IPS-18a (cell line): ENCODE results near the gene CCDC68.

ENCODE experiments used
- H3K27ac ChIP-seq: one replicate; pipeline ENCODE4 v1.5.1; 2013; ENCODE audit warnings: low read length
- H3K27me3 ChIP-seq: one replicate; pipeline ENCODE4 v1.6.1; 2013; ENCODE audit warnings: mild to moderate bottlenecking, low read length; ENCODE audit not compliant: control insufficient read depth, insufficient read depth
- H3K36me3 ChIP-seq: one replicate; pipeline ENCODE4 v1.6.1; 2013; ENCODE audit warnings: low read depth, low read length; ENCODE audit not compliant: control insufficient read depth
- H3K4me1 ChIP-seq: one replicate; pipeline ENCODE4 v1.6.1; 2013; ENCODE audit warnings: low read depth, low read length; ENCODE audit not compliant: control insufficient read depth
- H3K4me3 ChIP-seq: one replicate; pipeline ENCODE4 v1.5.1; 2013; ENCODE audit warnings: low read length
- H3K9ac ChIP-seq: one replicate; pipeline ENCODE4 v1.6.1; 2013; ENCODE audit warnings: mild to moderate bottlenecking, low read length, moderate library complexity
- H3K9me3 ChIP-seq: one replicate; pipeline ENCODE4 v1.6.1; 2013; ENCODE audit warnings: low read depth, low read length; ENCODE audit not compliant: control insufficient read depth

The CCDC68 gene

GRCh38 chr18:54882318-54882717 lies 76.9 kb downstream of the CCDC68 start:
- no peak overlapping the region for H3K4me3 ChIP-seq

GRCh38 chr18:54881229-54881768 lies 78.0 kb downstream of the CCDC68 start:
- H3K4me1 ChIP-seq = no peaks in the 10 kb centered on the region
- H3K9ac ChIP-seq = no peak overlapping the region
- no peak overlapping the region for H3K4me3 ChIP-seq
- H3K27ac ChIP-seq = no peak overlapping the region
- no peaks in the 10 kb centered on the region for H3K36me3 ChIP-seq
- no peaks in the 10 kb centered on the region for H3K9me3 ChIP-seq
- H3K27me3 ChIP-seq = peaks cover 11% of the 10 kb centered on the region

More at GRCh38 chr18:54882318-54882717, 76.9 kb downstream of the CCDC68 start:
- Histone ChIP-seq H3K9me3 (no peaks in the 10 kb centered on the region), H3K36me3 (no peaks in the 10 kb centered on the region), H3K27ac (no peak overlapping the region), H3K4me1 (no peaks in the 10 kb centered on the region), H3K27me3 (peaks cover 11% of the 10 kb centered on the region), H3K9ac (no peak overlapping the region)

- no peak overlapping the region for H3K4me3 ChIP-seq
- no peaks in the 10 kb centered on the region for H3K36me3 ChIP-seq
- H3K9ac ChIP-seq = no peak overlapping the region
- no peaks in the 10 kb centered on the region for H3K4me1 ChIP-seq
- H3K27ac ChIP-seq = no peak overlapping the region
- H3K9me3 ChIP-seq = no peaks in the 10 kb centered on the region
- peaks cover 11% of the 10 kb centered on the region for H3K27me3 ChIP-seq
Measured at GRCh38 chr18:54880395-54881105, 78.7 kb downstream of the CCDC68 start.

GRCh38 chr18:54879691-54880090 lies 79.6 kb downstream of the CCDC68 start:
- H3K4me3 ChIP-seq = no peak overlapping the region
- H3K4me1 ChIP-seq = no peaks in the 10 kb centered on the region
- no peak overlapping the region for H3K27ac ChIP-seq
- no peak overlapping the region for H3K9ac ChIP-seq
- no peaks in the 10 kb centered on the region for H3K36me3 ChIP-seq
- no peaks in the 10 kb centered on the region for H3K9me3 ChIP-seq
- peaks cover 11% of the 10 kb centered on the region for H3K27me3 ChIP-seq

DNA sequence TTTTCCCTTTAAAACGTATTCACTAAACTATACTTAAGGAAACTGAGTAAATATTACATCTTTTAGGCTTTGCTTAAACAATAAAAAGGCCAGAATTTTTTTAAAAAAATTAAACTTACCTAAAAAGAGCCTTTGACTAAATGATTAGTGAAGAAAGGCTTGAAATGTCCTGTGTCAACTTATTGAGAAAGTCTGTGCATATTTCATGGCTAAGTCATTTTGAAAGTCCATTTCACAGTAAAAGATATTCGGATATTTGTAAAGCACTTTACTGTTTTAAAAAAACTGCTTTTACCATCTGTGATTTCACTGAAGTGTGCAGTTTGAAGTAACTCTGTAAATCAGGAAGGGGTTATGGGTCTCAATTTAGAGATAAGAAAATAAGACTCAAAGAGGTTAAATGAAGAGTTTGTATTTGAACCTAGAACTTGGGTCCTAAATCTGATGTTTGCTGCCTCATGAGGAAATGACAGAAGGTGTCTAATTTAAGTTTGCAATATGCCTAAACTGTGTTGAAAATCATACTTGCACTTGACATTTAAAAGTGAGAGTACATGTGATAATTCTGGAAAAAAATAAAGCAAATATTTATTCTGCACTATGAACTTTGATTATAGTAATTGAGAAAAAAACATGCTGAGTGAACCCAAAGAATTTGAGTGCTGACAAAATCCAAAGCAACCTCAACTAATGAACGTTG lies 80.5 kb downstream of the CCDC68 start:
- no peak overlapping the region for H3K9ac ChIP-seq
- no peak overlapping the region for H3K4me3 ChIP-seq
- no peaks in the 10 kb centered on the region for H3K9me3 ChIP-seq
- H3K27me3 ChIP-seq = peaks cover 11% of the 10 kb centered on the region
- H3K27ac ChIP-seq = no peak overlapping the region
- no peaks in the 10 kb centered on the region for H3K4me1 ChIP-seq
- H3K36me3 ChIP-seq = no peaks in the 10 kb centered on the region

DNA sequence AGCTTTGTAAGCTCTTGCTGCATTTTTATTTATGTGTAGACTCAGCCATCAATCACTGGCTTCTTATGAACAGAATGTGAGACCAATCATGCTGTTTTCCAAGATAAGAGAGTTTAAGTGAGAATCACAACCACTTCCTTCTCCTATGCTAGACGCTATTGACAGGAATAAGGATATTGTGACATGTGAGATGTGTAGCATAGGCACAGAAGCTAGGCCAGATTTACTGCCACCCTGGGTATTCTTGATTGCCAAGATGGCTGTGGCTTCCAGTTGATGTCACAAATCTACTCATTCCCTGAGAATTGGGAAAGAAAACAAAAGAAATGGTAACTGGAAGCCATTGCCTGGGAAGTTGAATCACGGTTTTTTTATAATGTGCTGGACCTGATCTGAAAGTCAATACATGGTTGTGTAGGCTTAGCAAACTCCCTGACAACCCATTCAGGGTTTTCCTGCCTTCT lies 81.1 kb downstream of the CCDC68 start:
- Histone ChIP-seq H3K27me3 (peaks cover 9% of the 10 kb centered on the region), H3K4me1 (no peaks in the 10 kb centered on the region)

DNA sequence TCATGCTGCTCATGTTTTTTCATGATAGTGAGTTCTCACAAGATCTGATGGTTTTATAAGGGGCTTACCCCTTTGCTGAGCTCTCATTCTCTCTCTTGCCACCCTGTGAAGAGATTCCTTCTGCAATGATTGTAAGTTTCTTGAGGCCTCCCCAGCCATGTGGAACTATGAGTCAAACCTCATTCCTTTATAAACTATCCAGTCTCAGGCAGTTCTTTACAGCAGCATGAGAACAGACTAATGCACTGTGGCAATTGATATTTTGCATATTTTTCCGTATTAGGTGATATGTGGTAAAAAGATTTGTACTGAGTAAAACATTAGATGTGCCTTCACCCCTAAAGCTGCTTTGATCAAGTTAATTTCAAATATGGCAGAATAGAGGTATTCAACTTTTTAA lies 82.2 kb downstream of the CCDC68 start:
- H3K27me3 ChIP-seq = peaks cover 7% of the 10 kb centered on the region
- no peak overlapping the region for H3K4me3 ChIP-seq
- H3K27ac ChIP-seq = no peak overlapping the region
- H3K9me3 ChIP-seq = no peaks in the 10 kb centered on the region
- no peak overlapping the region for H3K9ac ChIP-seq
- H3K4me1 ChIP-seq = no peaks in the 10 kb centered on the region
- no peaks in the 10 kb centered on the region for H3K36me3 ChIP-seq

More for the DNA sequence above, 81.1 kb downstream of the CCDC68 start:
- Histone ChIP-seq H3K4me3 (no peak overlapping the region), H3K36me3 (no peaks in the 10 kb centered on the region), H3K9me3 (no peaks in the 10 kb centered on the region), H3K9ac (no peak overlapping the region), H3K27ac (no peak overlapping the region)

DNA sequence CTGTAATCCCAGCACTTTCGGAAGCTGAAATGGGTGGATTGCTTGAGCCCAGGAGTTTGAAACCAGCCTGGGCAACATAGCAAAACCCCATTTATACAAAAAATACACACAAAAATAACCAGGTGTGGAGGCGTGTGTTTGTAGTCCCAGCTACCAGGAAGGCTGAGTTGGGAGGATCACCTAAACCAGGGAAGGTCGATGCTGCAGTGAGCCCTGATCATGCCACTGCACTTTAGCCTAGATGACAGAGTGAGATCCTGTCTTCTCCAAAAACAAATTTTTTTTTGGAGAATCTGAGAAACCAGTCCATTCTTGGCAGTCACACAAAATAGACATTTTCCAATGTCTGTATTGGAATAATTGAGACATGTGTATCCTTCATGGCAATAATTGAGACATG lies 84.2 kb downstream of the CCDC68 start:
- H3K27ac ChIP-seq = no peak overlapping the region
- H3K27me3 ChIP-seq = no peaks in the 10 kb centered on the region
- H3K9ac ChIP-seq = no peak overlapping the region
- no peaks in the 10 kb centered on the region for H3K9me3 ChIP-seq
- H3K36me3 ChIP-seq = no peaks in the 10 kb centered on the region
- no peaks in the 10 kb centered on the region for H3K4me1 ChIP-seq
- no peak overlapping the region for H3K4me3 ChIP-seq

GRCh38 chr18:54873884-54874255 lies 85.4 kb downstream of the CCDC68 start:
- Histone ChIP-seq H3K36me3 (no peaks in the 10 kb centered on the region), H3K27ac (no peak overlapping the region), H3K4me1 (no peaks in the 10 kb centered on the region), H3K9me3 (no peaks in the 10 kb centered on the region), H3K27me3 (no peaks in the 10 kb centered on the region), H3K4me3 (no peak overlapping the region), H3K9ac (no peak overlapping the region)

GRCh38 chr18:54872681-54873080 lies 86.6 kb downstream of the CCDC68 start:
- no peaks in the 10 kb centered on the region for H3K27me3 ChIP-seq
- H3K36me3 ChIP-seq = no peaks in the 10 kb centered on the region
- H3K4me3 ChIP-seq = no peak overlapping the region
- no peaks in the 10 kb centered on the region for H3K9me3 ChIP-seq
- H3K4me1 ChIP-seq = no peaks in the 10 kb centered on the region
- no peak overlapping the region for H3K9ac ChIP-seq
- H3K27ac ChIP-seq = no peak overlapping the region

DNA sequence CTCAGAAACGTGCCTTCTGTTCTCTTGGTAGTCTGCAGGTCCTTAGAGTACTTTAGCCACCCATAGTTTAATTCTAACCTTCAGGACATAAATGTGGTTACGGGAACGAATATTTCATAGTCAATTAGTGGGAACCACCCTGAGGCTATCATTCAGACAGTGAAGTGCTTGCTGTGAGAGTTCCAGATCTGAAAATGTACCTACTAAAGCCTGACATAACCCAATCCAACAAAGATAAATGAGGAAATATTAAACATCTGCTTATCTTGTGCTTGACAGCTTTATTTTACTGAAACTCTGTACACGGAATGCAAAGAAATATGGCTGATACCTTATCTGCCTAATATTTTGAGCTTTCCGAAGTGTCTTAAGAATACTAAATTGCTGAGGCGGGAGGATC lies 88.0 kb downstream of the CCDC68 start:
- H3K36me3 ChIP-seq = no peaks in the 10 kb centered on the region
- H3K4me1 ChIP-seq = no peaks in the 10 kb centered on the region
- no peak overlapping the region for H3K9ac ChIP-seq
- H3K9me3 ChIP-seq = no peaks in the 10 kb centered on the region
- no peak overlapping the region for H3K27ac ChIP-seq
- no peaks in the 10 kb centered on the region for H3K27me3 ChIP-seq
- H3K4me3 ChIP-seq = no peak overlapping the region
